GM21360 (cell line): ENCODE data around the gene DSN1.
"Not testable (repeated sequence)": the region's sequence is repeated elsewhere in the genome, so short reads cannot be mapped to it uniquely, and the experiment has no call there.

Experiments
- ATAC-seq: cut with Tn5 transposase; IDR thresholded peaks from one replicate; pipeline ENCODE4 v1.9.1; 2021; ENCODE audit warnings: mild to moderate bottlenecking, moderate library complexity; ENCODE audit not compliant: unreplicated experiment

Gene DSN1

GRCh38 chr20:36773597-36774390, at the start of gene DSN1:
TSS of gene DSN1 (minus strand) at chr20:36773763. CDS start at chr20:36771458, 2,305 bp downstream.
- ATAC-seq = peak; percentile 75

GRCh38 chr20:36823121-36823520, 49.6 kb upstream of the DSN1 start:
- no peak for ATAC-seq

GRCh38 chr20:36821964-36822437, 48.4 kb upstream of the DSN1 start:
- no peak for ATAC-seq

GRCh38 chr20:36820928-36821327, 47.4 kb upstream of the DSN1 start:
- ATAC-seq = no peak

GRCh38 chr20:36820073-36820472, 46.5 kb upstream of the DSN1 start:
- no peak for ATAC-seq

GRCh38 chr20:36819659-36820058, 46.1 kb upstream of the DSN1 start:
- no peak for ATAC-seq

- ATAC-seq = no peak
Measured at GRCh38 chr20:36818861-36819260, 45.3 kb upstream of the DSN1 start.

GRCh38 chr20:36818185-36818584, 44.6 kb upstream of the DSN1 start:
- ATAC-seq = no peak

GRCh38 chr20:36817496-36817895, 43.9 kb upstream of the DSN1 start:
- no peak for ATAC-seq

GRCh38 chr20:36815454-36816091, 42.0 kb upstream of the DSN1 start:
- ATAC-seq = no peak

- no peak for ATAC-seq
Measured at GRCh38 chr20:36812594-36813463, 39.3 kb upstream of the DSN1 start.

- no peak for ATAC-seq
Measured at GRCh38 chr20:36808317-36809257, 35.0 kb upstream of the DSN1 start.

GRCh38 chr20:36806049-36806448, 32.5 kb upstream of the DSN1 start:
- no peak for ATAC-seq

GRCh38 chr20:36805396-36805795, 31.8 kb upstream of the DSN1 start:
- no peak for ATAC-seq

- ATAC-seq = no peak
Measured at GRCh38 chr20:36804425-36804824, 30.9 kb upstream of the DSN1 start.

- ATAC-seq = no peak
Measured at GRCh38 chr20:36802326-36803222, 29.0 kb upstream of the DSN1 start.

GRCh38 chr20:36800410-36800809, 26.8 kb upstream of the DSN1 start:
- ATAC-seq = no peak

GRCh38 chr20:36799313-36799712, 25.8 kb upstream of the DSN1 start:
- ATAC-seq = not testable (repeated sequence)

- ATAC-seq = no peak
Measured at GRCh38 chr20:36796875-36797274, 23.3 kb upstream of the DSN1 start.
